Activated CD4-positive, CD25-positive, alpha-beta regulatory T cell treated with anti-CD3 and anti-CD28 coated beads, Interleukin-2, amount 50 U/mL, for 16 hours (primary cell): ENCODE data around the gene IPO11.
"Not testable (repeated sequence)": the region's sequence is repeated elsewhere in the genome, so short reads cannot be mapped to it uniquely, and the experiment has no call there.

ENCODE experiments used
- DNase-seq: peaks from one replicate; pipeline ENCODE4 v3.0.0-alpha.2; 2020; ENCODE audit warnings: low read depth, low spot score

Gene IPO11

GRCh38 chr5:62448528-62448927, 36.0 kb downstream of the IPO11 start:
- no peak for DNase-seq

GRCh38 chr5:62450259-62450658, 37.7 kb downstream of the IPO11 start:
- no peak for DNase-seq

DNA sequence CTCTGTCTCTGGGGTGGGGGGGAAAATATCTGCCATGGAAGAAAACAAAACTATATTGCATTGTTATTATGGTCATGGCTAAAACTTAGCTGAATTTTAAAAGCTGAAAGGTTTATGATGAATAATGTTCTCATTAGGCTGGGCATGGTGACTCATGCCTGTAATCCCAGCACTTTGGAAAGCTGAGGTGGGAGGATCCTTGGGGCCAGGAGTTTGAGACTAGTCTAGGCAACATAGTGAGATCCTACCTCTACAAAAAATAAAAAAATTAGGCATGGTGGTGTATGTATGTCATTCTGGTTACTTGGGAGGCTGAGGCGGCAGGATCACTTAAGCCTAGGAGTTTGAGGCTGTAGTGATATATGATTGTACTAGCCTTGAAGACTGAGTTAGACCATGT, 44.5 kb downstream of the IPO11 start:
- DNase-seq: no peak

DNA sequence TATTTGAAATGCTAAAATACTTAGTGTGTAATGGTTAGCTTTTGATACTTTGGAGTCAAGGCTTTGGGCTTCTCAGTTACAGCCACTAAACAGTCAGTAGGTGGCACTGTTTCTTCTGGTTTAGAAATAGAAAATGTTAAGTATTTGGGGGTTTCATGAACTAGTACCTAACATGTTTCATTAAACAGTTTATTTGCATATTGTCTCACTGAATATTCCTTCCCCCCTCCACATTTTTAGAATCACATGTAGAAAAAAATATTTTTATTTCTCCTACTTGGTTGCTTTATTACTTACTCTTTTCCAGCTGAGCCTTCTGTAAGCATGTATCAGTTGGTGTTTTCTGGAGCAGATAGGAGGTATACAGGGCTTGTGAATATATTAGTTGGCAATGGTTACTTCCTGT, 48.0 kb downstream of the IPO11 start:
- no peak for DNase-seq

GRCh38 chr5:62461561-62461960, 49.0 kb downstream of the IPO11 start:
- no peak for DNase-seq

- DNase-seq: no peak
Observed at GRCh38 chr5:62465985-62466925, 53.7 kb downstream of the IPO11 start.

DNA sequence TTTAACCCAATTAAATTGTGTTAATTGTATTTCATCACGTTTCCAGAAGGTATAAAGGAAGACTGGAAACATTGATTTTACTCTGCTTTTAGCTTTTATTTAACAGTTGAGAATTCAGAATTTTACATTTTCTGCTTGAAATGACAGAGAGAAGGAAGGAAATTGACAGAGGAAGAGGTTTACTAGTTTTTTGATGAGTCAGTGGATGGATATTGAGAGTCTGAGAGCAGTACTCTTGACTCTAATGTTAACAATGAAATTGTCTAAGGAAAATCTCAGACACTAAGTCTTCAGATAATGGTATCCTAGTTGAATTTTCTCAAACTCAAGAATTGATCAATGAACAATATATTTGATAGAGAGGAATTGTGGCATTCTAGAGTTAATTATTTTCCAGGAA, 60.6 kb downstream of the IPO11 start:
- no peak for DNase-seq

- no peak for DNase-seq
Observed at GRCh38 chr5:62475072-62475471, 62.5 kb downstream of the IPO11 start.

DNA sequence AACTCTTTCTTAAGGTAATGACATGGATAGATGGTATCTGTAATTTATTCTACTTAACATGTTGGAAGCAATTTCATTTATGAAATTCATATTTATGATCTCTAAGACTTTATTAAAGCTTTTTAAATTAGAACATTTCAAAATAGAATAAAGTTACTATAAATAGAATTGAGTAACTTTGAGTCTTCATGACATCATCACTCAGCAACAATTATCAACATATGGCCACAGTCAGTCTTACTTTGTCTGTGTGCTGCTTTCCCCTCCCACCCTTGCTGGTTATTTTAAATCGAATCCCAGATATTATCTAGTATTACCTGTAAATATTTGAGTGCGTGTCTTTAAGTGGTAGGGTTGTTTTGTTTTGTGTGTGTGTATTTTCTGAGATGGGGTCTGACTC, 65.2 kb downstream of the IPO11 start:
- DNase-seq: no peak

GRCh38 chr5:62483556-62483955, 71.0 kb downstream of the IPO11 start:
- DNase-seq: no peak

- DNase-seq: no peak
Observed at GRCh38 chr5:62486672-62487071, 74.1 kb downstream of the IPO11 start.

- DNase-seq: no peak
Observed at GRCh38 chr5:62488531-62488930, 76.0 kb downstream of the IPO11 start.

- no peak for DNase-seq
Observed at GRCh38 chr5:62489471-62489870, 76.9 kb downstream of the IPO11 start.

GRCh38 chr5:62494772-62495171, 82.2 kb downstream of the IPO11 start:
- DNase-seq: no peak

DNA sequence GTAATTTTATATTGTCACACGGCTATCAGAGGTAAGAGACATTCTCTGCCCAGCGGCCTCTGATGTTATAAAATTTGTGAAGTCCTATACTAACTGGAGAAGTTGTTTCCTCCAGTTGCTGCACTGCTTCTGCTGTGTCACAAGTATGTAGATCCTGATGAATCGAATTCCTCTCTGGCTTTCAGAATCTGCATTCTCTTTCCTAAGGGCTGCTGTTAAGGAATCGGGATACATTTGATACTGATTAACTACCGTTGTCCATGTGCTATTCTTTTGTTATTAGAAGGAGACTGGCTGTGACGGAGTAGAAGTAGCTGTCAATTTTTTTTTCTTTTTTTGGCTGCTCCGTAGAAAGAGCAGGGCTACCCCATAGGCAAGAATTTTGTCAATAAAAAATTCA, 84.3 kb downstream of the IPO11 start:
- no peak for DNase-seq

GRCh38 chr5:62498961-62499360, 86.4 kb downstream of the IPO11 start:
- DNase-seq: no peak

- no peak for DNase-seq
Observed at GRCh38 chr5:62499756-62500155, 87.2 kb downstream of the IPO11 start.

- DNase-seq: no peak
Observed at GRCh38 chr5:62502456-62503101, 90.0 kb downstream of the IPO11 start.

DNA sequence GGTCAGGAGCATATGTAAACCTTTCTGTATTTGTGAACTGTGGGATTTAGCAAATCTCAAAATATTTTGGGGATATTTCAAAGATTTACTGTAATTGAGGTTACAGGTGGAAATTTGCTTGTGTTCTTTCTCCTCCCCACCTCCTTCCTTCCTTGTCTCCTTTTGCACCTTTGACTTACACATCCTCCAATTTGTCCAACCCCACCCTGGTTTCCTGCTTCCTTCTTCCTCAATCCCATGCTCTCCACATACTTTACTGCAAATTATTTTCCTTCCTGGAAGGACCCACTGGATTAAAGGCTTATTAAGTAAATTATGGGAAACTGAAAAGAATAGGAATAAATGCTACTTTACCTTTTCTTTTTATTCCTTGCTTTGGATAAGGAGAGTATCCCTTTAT, 91.6 kb downstream of the IPO11 start:
- DNase-seq: no peak

DNA sequence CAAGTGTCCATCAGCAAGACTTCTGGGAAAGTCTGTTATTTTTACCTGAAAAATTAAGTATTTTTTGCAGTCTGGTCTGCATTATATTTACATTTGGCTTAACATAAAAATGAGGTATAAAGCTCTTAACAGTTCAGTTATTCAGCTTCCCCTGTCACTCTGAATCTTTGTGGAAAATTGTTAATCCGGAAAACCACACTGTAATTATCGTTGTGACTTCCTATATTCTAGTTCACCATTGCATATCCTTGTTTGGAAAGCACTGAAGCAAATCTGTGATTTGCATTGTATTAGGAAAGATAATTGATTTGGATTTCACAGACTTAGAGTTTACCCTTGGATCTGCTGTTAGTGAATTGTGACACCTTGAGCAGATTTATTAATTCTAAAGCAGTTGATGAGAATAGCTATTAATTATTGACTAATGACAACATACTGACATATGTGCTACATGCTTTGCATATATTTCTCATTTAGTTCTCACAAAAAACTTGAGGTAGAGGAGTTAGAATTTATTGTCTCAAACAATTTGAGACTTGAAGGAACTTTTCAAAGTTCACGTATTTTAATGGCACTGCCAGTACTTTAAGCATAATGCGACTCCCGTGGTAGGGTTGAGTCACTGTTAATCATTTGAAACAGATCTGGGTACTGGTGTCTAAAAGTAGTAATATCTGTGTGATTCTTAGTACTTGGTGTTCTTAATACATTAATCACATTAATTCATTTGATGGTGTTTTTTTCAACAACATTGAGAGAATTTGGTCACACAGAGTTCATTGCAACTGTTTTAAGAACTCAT, 94.3 kb downstream of the IPO11 start:
- DNase-seq: no peak

- DNase-seq: not testable (repeated sequence)
Observed at GRCh38 chr5:62508760-62509159, 96.2 kb downstream of the IPO11 start.

DNA sequence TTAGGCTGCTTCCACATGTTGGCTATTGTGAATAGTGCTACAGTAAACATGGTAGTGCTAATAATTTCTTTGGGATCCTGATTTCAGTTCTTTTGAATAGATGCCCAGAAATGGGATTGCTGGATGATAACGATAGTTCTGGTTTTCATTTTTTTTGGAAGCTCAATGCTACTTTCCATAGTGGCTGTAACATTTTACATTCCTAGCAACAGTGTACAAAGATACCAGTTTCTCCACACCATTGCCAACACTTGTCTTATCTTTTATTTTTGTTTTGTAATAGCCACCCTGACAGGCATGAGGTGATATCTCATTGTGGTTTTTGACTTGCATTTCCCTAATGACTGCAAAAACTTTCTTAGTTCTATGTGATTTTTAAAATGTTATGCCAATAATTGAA, 97.2 kb downstream of the IPO11 start:
- no peak for DNase-seq
